Measurements from ENCODE around the gene WNT9B.

GRCh38 chr17:46827274-46827673 lies 24.1 kb upstream of the WNT9B start:
- TF ChIP-seq POLR2A (IDR thresholded peaks at IDR 0.05) (no peak), POLR2AphosphoS5 (IDR thresholded peaks at IDR 0.05) (no peak)
- TF ChIP-seq, protein P1, sequence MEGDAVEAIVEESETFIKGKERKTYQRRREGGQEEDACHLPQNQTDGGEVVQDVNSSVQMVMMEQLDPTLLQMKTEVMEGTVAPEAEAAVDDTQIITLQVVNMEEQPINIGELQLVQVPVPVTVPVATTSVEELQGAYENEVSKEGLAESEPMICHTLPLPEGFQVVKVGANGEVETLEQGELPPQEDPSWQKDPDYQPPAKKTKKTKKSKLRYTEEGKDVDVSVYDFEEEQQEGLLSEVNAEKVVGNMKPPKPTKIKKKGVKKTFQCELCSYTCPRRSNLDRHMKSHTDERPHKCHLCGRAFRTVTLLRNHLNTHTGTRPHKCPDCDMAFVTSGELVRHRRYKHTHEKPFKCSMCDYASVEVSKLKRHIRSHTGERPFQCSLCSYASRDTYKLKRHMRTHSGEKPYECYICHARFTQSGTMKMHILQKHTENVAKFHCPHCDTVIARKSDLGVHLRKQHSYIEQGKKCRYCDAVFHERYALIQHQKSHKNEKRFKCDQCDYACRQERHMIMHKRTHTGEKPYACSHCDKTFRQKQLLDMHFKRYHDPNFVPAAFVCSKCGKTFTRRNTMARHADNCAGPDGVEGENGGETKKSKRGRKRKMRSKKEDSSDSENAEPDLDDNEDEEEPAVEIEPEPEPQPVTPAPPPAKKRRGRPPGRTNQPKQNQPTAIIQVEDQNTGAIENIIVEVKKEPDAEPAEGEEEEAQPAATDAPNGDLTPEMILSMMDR (IDR thresholded peaks at IDR 0.05), result no peak
